Measurements from ENCODE around the gene NOS2.
"Not testable (repeated sequence)": the region's sequence is repeated elsewhere in the genome, so short reads cannot be mapped to it uniquely, and the experiment has no call there.

Gene NOS2

DNA sequence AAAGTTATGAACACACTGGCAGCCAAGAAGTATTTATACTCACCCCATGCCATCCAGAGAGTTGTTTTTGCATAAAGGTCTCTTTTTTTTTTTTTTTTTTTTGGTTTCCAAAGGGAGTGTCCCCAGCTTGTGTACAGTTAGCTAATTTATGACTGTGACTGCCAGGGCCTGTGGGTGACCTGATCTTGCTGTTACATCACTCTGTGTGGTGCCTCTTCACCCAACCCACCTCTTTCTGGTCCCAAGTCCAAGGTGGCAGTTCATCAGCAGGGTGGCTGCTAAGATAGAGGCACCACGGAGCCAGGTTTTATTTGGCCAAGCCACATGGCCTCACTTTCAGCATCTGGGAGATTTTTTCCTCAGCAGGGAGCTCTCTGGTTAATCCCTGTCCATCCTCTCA lies at the start of gene NOS2:
TSS of gene NOS2 (minus strand) at position 8 of the 400 bp plus-strand sequence. CDS start 1,720 bp downstream, outside the sequence.
- in situ Hi-C loops (cut with HindIII; ENCODE audit: low sequenced_read_pairs): no loop called here

GRCh38 chr17:27849474-27850185 lies 49.3 kb upstream of the NOS2 start:
- in situ Hi-C loops (cut with HindIII; ENCODE audit: low sequenced_read_pairs): no loop called here

GRCh38 chr17:27848931-27849330 lies 48.6 kb upstream of the NOS2 start:
- in situ Hi-C loops (cut with HindIII; ENCODE audit: low sequenced_read_pairs): no loop called here

DNA sequence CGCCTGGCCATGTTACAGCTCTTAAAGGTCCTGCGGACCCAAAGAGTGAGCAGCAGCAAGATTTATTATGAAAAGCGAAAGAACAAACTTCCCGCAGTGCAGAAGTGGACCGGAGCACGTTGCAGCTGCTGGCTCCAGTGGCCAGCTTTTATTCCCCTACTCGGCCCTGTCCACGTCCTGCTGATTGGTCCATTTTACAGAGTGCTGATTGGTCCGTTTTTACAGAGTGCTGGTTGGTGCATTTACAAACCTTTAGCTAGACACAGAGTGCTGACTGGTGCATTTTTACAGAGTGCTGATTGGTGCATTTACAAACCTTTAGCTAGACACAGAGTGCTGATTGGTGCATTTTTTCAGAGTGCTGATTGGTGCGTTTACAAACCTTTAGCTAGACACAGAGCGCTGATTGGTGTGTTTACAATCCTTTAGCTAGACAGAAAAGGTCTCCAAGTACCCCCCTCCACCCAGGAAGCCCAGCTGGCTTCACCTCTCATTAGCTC lies 46.5 kb upstream of the NOS2 start:
- in situ Hi-C loops (cut with HindIII; ENCODE audit: low sequenced_read_pairs): not testable (repeated sequence)

DNA sequence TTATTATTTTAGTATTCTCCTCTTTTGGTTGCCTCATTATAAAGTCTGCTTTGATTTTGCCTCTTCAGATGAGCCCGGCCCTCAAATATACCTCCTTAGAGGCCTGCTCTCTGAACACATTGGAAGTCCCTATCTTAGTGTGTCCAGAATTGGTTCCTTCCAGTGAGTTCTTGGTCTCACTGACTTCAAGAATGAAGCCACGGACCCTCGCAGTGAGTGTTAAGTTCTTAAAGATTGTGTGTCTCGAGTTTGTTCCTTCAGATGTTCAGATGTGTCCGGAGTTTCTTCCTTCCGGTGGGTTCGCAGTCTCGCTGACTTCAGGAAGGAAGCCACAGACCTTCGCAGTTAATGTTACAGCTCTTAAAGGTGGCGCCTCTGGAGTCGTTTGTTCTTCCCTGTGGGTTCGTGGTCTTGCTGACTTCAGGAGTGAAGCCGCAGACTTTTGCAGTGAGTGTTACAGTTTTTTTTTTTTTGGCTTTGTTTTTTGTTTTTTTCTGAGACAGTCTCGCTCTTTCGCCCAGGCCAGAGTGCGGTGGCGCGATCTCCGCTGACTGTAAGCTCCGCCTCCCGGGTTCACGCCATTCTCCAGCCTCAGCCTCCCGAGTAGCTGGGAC lies 45.8 kb upstream of the NOS2 start:
- in situ Hi-C loops (cut with HindIII; ENCODE audit: low sequenced_read_pairs): no loop called here

GRCh38 chr17:27845264-27846041 lies 45.1 kb upstream of the NOS2 start:
- in situ Hi-C loops (cut with HindIII; ENCODE audit: low sequenced_read_pairs): no loop called here

GRCh38 chr17:27840688-27841087 lies 40.4 kb upstream of the NOS2 start:
- in situ Hi-C loops (cut with HindIII; ENCODE audit: low sequenced_read_pairs): no loop called here

DNA sequence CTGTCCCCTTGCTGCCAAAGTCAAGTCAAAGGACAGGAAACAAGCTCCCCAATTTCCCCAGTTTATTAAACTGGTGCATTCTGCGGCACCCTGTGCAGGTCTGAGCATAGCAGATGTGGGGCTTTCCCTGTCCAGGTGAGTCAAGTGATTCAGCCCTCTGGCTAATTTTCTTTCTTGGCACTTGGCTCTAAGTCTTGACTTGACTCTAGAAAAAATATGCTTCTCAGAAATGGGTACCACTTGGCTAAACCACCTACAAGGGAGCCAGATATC lies 40.0 kb upstream of the NOS2 start:
- in situ Hi-C loops (cut with HindIII; ENCODE audit: low sequenced_read_pairs): not testable (repeated sequence)

DNA sequence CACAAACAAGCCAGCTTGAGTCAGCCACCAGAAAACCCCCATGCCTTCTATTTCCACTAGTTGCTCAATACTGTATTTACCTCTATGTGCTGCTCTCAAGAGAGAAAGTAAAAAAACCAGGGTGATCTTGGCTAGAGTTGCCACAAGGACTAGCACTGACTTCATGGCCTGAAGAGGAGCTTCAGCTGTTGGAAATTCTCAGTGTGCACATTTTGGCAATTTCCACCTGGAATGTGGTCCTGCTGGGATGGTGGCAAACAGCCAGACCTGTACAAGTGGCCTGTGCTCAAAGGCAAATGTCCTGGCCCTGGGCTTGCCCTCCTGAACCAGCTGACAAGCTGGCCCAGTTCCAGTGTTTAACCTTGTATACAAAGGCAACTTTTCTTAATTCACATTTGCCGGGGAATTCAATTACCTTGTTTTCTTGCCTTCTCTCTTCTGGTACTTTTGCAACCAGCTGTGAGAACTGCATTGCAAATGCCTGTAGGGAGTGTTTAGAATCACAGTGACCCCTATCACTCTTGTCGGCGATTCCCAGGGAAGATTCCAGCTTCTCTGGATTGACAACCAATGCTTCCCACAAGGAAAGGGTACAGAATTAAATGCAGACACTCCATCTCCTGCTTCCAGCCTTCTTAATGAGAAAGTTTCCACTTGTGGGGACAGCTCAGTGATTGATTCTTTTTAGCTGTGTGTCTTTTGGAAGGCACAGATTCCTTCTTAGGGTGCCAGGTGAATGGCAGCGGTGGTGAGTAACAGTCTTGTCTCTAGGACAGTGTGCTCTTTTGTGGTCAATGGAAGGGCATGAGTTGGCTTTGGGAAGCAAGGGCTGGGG lies 39.5 kb upstream of the NOS2 start:
- in situ Hi-C loops (cut with HindIII; ENCODE audit: low sequenced_read_pairs): not testable (repeated sequence)

GRCh38 chr17:27838607-27839006 lies 38.3 kb upstream of the NOS2 start:
- in situ Hi-C loops (cut with HindIII; ENCODE audit: low sequenced_read_pairs): not testable (repeated sequence)

GRCh38 chr17:27837769-27838168 lies 37.4 kb upstream of the NOS2 start:
- in situ Hi-C loops (cut with HindIII; ENCODE audit: low sequenced_read_pairs): not testable (repeated sequence)

DNA sequence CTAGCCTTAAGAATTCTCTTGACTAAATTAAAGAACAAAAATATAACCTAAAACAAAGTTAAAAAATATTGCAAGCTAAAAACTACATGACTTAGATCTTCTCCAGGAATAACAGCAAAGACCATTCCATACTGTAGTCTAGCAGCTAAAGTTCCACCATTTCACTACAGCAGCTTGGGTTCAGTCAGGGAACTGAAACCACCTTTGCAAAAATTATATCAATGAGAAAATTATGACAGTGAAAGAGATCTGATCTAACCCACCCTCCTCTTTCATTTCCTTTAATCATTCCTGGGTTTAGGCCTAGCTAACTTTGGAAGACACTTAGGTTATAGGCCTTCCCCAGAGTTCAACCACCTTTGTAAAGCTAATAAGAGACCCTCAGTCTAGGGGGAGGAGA lies 36.3 kb upstream of the NOS2 start:
- in situ Hi-C loops (cut with HindIII; ENCODE audit: low sequenced_read_pairs): no loop called here

DNA sequence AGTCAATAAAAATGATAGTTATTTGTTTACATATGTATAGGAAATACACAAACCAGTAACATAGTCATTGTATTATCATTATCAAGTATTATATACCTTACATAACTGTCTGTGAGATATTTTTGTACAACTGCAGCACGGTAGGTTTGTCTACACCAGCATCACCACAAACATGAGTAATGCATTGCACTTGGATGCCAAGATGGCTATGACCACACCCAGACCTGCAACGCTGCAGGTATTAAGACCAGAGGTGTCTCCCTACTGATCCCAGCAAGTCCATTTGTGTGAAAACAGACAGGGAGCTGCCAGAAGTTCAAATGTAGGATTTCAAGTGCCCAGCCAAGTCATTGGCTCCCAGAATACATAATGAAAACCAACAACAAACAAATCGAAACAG lies 34.2 kb upstream of the NOS2 start:
- in situ Hi-C loops (cut with HindIII; ENCODE audit: low sequenced_read_pairs): no loop called here

DNA sequence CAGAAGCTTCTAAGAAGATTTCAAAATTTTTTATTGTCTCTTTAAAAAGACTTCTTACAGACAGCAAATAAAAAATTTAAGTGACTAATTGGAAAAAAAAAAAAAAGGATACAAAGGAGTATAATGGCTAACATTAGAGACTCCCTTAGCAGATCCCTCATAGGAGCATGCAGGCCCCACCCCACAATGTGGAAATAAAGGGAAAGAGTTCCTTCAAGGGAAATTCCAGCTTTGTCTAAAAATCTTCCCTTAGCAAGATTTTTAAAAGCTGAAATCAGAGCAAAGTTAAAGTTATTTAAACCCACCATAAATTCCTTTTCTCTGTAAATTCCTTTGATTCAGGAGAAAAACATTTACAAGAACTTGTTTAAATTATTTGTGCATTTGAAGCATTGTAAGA lies 32.5 kb upstream of the NOS2 start:
- in situ Hi-C loops (cut with HindIII; ENCODE audit: low sequenced_read_pairs): no loop called here

- in situ Hi-C loops (cut with HindIII; ENCODE audit: low sequenced_read_pairs): not testable (repeated sequence)
Measured at GRCh38 chr17:27829888-27830287, 29.6 kb upstream of the NOS2 start.

- in situ Hi-C loops (cut with HindIII; ENCODE audit: low sequenced_read_pairs): not testable (repeated sequence)
Measured at GRCh38 chr17:27829143-27829711, 28.9 kb upstream of the NOS2 start.

DNA sequence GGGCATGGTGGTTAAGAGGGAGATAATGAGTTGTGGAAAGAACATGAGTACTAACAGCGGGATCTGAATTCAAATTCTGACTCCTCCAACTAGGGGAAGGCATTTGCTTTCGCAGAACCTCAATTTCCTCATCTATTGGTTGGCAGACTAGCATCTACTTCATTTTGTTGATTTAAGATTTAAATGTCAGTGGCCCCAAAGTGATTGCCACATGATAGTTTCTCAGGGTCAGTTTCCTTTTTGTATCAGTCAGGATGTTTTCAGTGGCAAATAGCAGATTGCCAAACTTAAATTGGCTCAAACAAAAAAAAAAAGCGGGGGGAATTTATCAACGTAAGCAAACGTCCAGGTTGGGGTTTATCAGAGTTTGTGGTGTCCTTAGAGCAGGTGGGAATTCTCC lies 25.1 kb upstream of the NOS2 start:
- in situ Hi-C loops (cut with HindIII; ENCODE audit: low sequenced_read_pairs): no loop called here

DNA sequence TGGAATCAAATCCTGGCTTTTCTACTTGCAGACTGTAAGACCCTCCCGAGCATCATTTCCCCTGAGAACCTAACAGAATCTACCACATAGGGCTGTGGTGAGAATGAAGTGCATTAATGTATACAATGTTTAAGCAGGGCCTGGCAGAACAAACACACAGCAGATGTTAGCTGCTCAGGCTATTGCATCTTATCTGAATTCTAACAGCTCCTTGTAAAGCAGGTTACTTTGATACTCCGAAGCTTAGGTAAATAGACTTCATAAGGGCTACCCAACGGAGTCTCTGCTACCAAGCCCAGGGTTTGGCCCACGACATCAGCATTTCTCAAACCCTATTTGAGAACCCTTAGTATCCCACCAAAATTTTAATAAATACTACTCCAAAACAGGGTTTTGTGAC lies 24.4 kb upstream of the NOS2 start:
- in situ Hi-C loops (cut with HindIII; ENCODE audit: low sequenced_read_pairs): no loop called here

GRCh38 chr17:27824176-27824715 lies 23.9 kb upstream of the NOS2 start:
- in situ Hi-C loops (cut with HindIII; ENCODE audit: low sequenced_read_pairs): no loop called here

DNA sequence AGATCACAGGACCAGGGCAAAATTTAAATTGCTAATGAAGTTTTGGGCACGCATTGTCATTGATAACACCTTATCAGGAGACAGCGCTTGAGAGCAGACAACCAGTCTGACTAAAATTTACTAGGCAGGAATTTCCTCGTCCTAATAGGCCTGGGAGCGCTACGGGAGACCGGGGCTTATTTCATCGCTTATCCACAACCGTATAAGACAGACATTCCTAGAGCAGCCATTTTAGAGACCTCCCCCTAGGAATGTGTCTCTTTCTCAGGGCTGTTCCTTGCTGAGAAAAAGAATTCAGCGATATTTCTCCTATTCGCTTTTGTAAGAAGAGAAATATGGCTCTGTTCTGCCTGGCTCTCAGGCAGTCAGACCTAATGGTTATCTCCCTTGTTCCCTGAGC lies 21.8 kb upstream of the NOS2 start:
- in situ Hi-C loops (cut with HindIII; ENCODE audit: low sequenced_read_pairs): not testable (repeated sequence)

Data from DLD1 (cell line).